Fibroblast of the aortic adventitia (primary cell): ENCODE measurements around the gene HS3ST3A1. TPM values are rescaled to one million over a fixed set of nuclear protein-coding genes. Genes with fewer than 3 reads are reported as not detected.
"Not testable (repeated sequence)": the region's sequence is repeated elsewhere in the genome, so short reads cannot be mapped to it uniquely, and the experiment has no call there.

Source experiments
- DNase-seq: peaks from one replicate; pipeline ENCODE4 v3.0.0-alpha.2; 2010; ENCODE audit warnings: low read depth
- H3K4me3 ChIP-seq: 2 replicates; pipeline ENCODE4 v1.5.1; 2011; ENCODE audit warnings: low read depth, mild to moderate bottlenecking, control low read depth, low read length, moderate library complexity
- total RNA-seq: library from RNA; depleted of rRNA; stranded (reverse); fragments of >200 nt; gene quantifications from 2 replicates; pipeline ENCODE4 v1.2.3, GENCODE V29; 2012; ENCODE audit warnings: low replicate concordance
- TF ChIP-seq, protein P1 (sequence below): IDR thresholded peaks from 2 replicates; pipeline ENCODE4 v1.5.1; 2011; ENCODE audit warnings: mild to moderate bottlenecking, low read length, control low read depth, inconsistent platforms; ENCODE audit not compliant: insufficient read depth

Gene HS3ST3A1
- total RNA-seq, 1 donor: 9.2 TPM

DNA sequence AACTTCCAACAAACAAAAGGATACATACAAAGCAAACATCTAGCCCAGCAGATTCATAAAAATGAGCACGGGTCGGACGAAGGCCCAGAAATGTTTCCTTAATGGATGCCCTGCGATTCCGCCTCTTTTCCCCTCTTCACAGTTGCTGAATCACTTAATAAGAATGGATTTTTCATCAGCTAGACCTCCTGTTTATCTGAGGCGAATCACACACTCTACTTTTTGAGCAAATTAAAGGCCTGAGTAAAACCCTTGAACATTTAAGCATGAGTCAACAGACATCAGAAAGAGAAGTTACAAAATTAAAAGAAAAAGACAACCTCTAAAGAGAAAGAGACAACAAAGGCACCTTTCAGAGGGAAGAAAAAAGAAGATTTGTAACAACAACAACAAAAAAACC lies 44.7 kb downstream of the HS3ST3A1 start:
- peak; percentile 50 for DNase-seq
- TF ChIP-seq, protein P1, sequence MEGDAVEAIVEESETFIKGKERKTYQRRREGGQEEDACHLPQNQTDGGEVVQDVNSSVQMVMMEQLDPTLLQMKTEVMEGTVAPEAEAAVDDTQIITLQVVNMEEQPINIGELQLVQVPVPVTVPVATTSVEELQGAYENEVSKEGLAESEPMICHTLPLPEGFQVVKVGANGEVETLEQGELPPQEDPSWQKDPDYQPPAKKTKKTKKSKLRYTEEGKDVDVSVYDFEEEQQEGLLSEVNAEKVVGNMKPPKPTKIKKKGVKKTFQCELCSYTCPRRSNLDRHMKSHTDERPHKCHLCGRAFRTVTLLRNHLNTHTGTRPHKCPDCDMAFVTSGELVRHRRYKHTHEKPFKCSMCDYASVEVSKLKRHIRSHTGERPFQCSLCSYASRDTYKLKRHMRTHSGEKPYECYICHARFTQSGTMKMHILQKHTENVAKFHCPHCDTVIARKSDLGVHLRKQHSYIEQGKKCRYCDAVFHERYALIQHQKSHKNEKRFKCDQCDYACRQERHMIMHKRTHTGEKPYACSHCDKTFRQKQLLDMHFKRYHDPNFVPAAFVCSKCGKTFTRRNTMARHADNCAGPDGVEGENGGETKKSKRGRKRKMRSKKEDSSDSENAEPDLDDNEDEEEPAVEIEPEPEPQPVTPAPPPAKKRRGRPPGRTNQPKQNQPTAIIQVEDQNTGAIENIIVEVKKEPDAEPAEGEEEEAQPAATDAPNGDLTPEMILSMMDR: no peak
- H3K4me3 ChIP-seq: no peak overlapping the region

GRCh38 chr17:13554231-13554630 lies 47.5 kb downstream of the HS3ST3A1 start:
- H3K4me3 ChIP-seq: no peak overlapping the region
- TF ChIP-seq, protein P1: no peak
- DNase-seq: no peak

- H3K4me3 ChIP-seq: no peak overlapping the region
- DNase-seq: no peak
- TF ChIP-seq, protein P1: no peak
Measured at GRCh38 chr17:13550291-13550690, 51.4 kb downstream of the HS3ST3A1 start.

- DNase-seq, H3K4me3 ChIP-seq: not testable (repeated sequence)
Measured at GRCh38 chr17:13548576-13548975, 53.2 kb downstream of the HS3ST3A1 start.

GRCh38 chr17:13546851-13547250 lies 54.9 kb downstream of the HS3ST3A1 start:
- H3K4me3 ChIP-seq: no peak overlapping the region
- DNase-seq: no peak
- TF ChIP-seq, protein P1: no peak

DNA sequence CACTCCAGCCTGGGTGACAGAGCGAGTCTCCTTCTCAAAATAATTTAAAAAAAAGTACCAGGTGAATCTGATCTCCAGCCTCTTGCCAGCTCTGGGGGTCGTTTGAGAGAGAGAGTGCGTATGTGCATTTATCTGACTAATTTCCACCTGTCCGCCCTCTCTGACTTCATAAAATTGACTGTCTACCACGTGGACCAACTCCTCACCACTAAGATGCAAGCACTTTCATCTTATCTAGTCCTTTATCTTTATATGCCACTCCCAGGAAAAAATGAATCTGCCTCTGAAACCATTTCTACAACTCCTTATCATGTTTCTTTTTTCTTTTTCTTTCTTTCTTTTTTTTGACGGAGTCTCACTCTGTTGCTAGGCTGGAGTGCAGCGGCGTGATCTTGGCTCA lies 55.8 kb downstream of the HS3ST3A1 start:
- no peak for DNase-seq
- TF ChIP-seq, protein P1: no peak
- no peak overlapping the region for H3K4me3 ChIP-seq

- TF ChIP-seq, protein P1: no peak
- no peak overlapping the region for H3K4me3 ChIP-seq
- no peak for DNase-seq
Measured at GRCh38 chr17:13544765-13545164, 57.0 kb downstream of the HS3ST3A1 start.
